C4-2B (cell line): Measurements from ENCODE around the gene DENND2A.

ENCODE experiments used
- ZFX ChIP-seq: fragments of 450-650 bp; IDR thresholded peaks from 2 replicates; pipeline ENCODE4 v1.6.1; 2017
- TF ChIP-seq, protein P1 (sequence below): fragments of 450-650 bp; conservative IDR thresholded peaks from 2 replicates; pipeline ENCODE4 v1.5.1; 2017; ENCODE audit warnings: mild to moderate bottlenecking

DNA sequence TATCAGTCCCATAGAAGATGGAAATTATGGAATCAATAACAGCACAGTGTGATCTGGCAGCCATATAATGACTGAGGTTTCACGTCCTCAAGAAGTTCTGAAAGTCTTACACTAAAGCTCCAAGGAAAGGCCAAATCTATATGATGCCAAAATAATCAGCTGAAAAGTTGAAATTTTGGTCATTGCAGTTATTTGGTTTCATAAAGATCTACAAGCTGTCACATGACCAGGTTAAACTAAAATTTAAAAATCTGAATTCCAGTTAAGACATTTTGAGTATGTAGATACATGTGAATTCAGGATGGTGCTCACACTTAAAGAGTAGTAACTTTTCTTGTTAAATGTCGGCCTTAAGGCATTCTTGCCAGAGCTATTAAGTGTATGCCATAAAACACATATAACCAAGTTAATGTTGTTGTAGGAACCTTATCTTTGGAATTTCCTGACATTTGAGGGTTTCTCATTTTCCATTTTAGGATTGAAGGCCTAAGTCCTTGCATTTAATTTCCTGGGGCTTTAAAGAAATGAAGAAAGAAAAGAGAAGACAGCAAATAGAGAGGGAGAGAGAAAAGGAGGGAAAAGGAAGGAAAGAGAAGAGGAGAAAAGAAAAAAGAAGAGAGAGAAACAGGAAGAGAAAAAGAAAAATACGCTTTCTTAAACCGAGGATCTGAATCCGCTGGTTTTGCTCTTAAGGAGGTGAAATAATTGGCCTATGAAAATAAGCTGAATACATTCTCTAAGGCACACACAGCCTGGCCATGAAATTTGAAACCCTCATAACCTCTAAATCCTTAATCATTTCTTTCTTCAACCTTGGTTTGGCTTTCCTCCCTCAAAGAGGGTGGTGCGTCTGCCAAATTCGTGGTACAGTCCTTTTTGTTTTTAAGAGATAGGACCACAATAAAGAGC lies 43.8 kb downstream of the DENND2A start:
- TF ChIP-seq, protein P1, sequence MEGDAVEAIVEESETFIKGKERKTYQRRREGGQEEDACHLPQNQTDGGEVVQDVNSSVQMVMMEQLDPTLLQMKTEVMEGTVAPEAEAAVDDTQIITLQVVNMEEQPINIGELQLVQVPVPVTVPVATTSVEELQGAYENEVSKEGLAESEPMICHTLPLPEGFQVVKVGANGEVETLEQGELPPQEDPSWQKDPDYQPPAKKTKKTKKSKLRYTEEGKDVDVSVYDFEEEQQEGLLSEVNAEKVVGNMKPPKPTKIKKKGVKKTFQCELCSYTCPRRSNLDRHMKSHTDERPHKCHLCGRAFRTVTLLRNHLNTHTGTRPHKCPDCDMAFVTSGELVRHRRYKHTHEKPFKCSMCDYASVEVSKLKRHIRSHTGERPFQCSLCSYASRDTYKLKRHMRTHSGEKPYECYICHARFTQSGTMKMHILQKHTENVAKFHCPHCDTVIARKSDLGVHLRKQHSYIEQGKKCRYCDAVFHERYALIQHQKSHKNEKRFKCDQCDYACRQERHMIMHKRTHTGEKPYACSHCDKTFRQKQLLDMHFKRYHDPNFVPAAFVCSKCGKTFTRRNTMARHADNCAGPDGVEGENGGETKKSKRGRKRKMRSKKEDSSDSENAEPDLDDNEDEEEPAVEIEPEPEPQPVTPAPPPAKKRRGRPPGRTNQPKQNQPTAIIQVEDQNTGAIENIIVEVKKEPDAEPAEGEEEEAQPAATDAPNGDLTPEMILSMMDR = no peak
- no peak for TF ChIP-seq ZFX
